IMR-90 (cell line): ENCODE data around the gene FAT1. TPM values are rescaled to one million over a fixed set of nuclear protein-coding genes. Genes with fewer than 3 reads are reported as not detected.

Source experiments
- ATAC-seq: fragments of 200-7000 bp; cut with Tn5 transposase; 2 replicates; pipeline ENCODE4 v1.9.1; 2020; ENCODE audit warnings: low read depth, mild to moderate bottlenecking, moderate library complexity
- BruUV-seq: library from RNA; stranded (reverse); fragments of 400-500 nt; replicated peaks from 2 replicates; lab custom pipeline; 2021; lab: Mats Ljungman, UMichigan
- CTCF ChIA-PET: fragments of 300-600 bp; formaldehyde crosslinking; extraction: SDS; loops from one replicate; lab custom pipeline; 2021; ENCODE audit warnings: antibody characterized with exemption; lab: Yijun Ruan, JAX
- POLR2A ChIA-PET: fragments of 300-600 bp; sonication (Branson Sonifier 250); formaldehyde crosslinking; loops from one replicate; lab custom pipeline; 2022; ENCODE audit warnings: antibody characterized with exemption; ENCODE audit not compliant: unreplicated experiment; lab: Charles Lee
- DNase-seq: peaks from one replicate; pipeline ENCODE4 v3.0.0; 2013
- H2AFZ ChIP-seq: replicated peaks from 2 replicates; pipeline ENCODE3; 2013; ENCODE audit warnings: low read length, mild to moderate bottlenecking; ENCODE audit not compliant: poor library complexity
- H2AK5ac ChIP-seq: 2 replicates; pipeline ENCODE4 v1.6.1; 2013; ENCODE audit warnings: low read depth, low read length, inconsistent platforms
- H2AK9ac ChIP-seq: replicated peaks from 2 replicates; pipeline ENCODE3; 2013; ENCODE audit warnings: mild to moderate bottlenecking, low read depth, low read length, moderate library complexity; ENCODE audit not compliant: poor library complexity
- H2BK120ac ChIP-seq: 2 replicates; pipeline ENCODE4 v1.6.1; 2013; ENCODE audit warnings: low read depth, low read length, inconsistent platforms
- H2BK15ac ChIP-seq: 3 replicates; pipeline ENCODE4 v1.6.1; 2013; ENCODE audit warnings: low read depth, low read length, inconsistent platforms
- H2BK20ac ChIP-seq: 2 replicates; pipeline ENCODE4 v1.6.1; 2013; ENCODE audit warnings: low read depth, mild to moderate bottlenecking, inconsistent platforms, low read length, moderate library complexity
- H2BK5ac ChIP-seq: 2 replicates; pipeline ENCODE4 v1.6.1; 2013; ENCODE audit warnings: mild to moderate bottlenecking, low read depth, low read length, inconsistent platforms; ENCODE audit not compliant: poor library complexity, severe bottlenecking
- H3K14ac ChIP-seq: replicated peaks from 2 replicates; pipeline ENCODE4 v1.6.1; 2013; ENCODE audit warnings: low read depth, low read length, inconsistent platforms
- H3K18ac ChIP-seq: 2 replicates; pipeline ENCODE4 v1.6.1; 2013; ENCODE audit warnings: low read depth, low read length, control low read depth
- H3K23ac ChIP-seq: 2 replicates; pipeline ENCODE4 v1.6.1; 2013; ENCODE audit warnings: low read depth, low read length, inconsistent platforms
- H3K27ac ChIP-seq: 2 replicates; pipeline ENCODE4 v1.5.1; 2013; ENCODE audit warnings: mild to moderate bottlenecking, control low read depth, low read length; ENCODE audit not compliant: insufficient read depth
- H3K27me3 ChIP-seq: 2 replicates; pipeline ENCODE4 v1.6.1; 2013; ENCODE audit warnings: low read length; ENCODE audit not compliant: control insufficient read depth, insufficient read depth
- H3K36me3 ChIP-seq: 2 replicates; pipeline ENCODE4 v1.6.1; 2013; ENCODE audit warnings: low read length, mixed read lengths; ENCODE audit not compliant: control insufficient read depth, insufficient read depth
- H3K4ac ChIP-seq: 2 replicates; pipeline ENCODE4 v1.6.1; 2013; ENCODE audit warnings: low read depth, low read length, inconsistent platforms
- H3K4me1 ChIP-seq: 2 replicates; pipeline ENCODE4 v1.6.1; 2013; ENCODE audit warnings: low read length, mixed read lengths; ENCODE audit not compliant: control insufficient read depth, insufficient read depth
- H3K4me2 ChIP-seq: 2 replicates; pipeline ENCODE4 v1.6.1; 2013; ENCODE audit warnings: low read depth, mild to moderate bottlenecking, control low read depth, low read length, moderate library complexity
- H3K4me3 ChIP-seq: 2 replicates; pipeline ENCODE4 v1.5.1; 2013; ENCODE audit warnings: low read depth, mild to moderate bottlenecking, control low read depth, low read length, moderate library complexity; ENCODE audit not compliant: insufficient read depth
- H3K56ac ChIP-seq: 2 replicates; pipeline ENCODE4 v1.6.1; 2013; ENCODE audit warnings: low read length, inconsistent platforms; ENCODE audit not compliant: insufficient read depth; ENCODE audit errors: extremely low read depth
- H3K79me1 ChIP-seq, 2 experiments: 2 replicates each; pipeline ENCODE4 v1.6.1; 2013; ENCODE audit warnings: low read length in 2 of 2, inconsistent platforms in 1 of 2, low read depth in 1 of 2
- H3K9ac ChIP-seq: 2 replicates; pipeline ENCODE4 v1.6.1; 2013; ENCODE audit warnings: low read depth, low read length, control low read depth
- H3K9me1 ChIP-seq: 2 replicates; pipeline ENCODE4 v1.6.1; 2013; ENCODE audit warnings: low read length, inconsistent platforms; ENCODE audit not compliant: insufficient read depth
- H3K9me3 ChIP-seq: 2 replicates; pipeline ENCODE4 v1.6.1; 2013; ENCODE audit warnings: low read length; ENCODE audit not compliant: control insufficient read depth, insufficient read depth
- H4K20me1 ChIP-seq: 2 replicates; pipeline ENCODE4 v1.6.1; 2013; ENCODE audit warnings: low read length, inconsistent platforms; ENCODE audit not compliant: insufficient read depth
- H4K5ac ChIP-seq: 2 replicates; pipeline ENCODE4 v1.6.1; 2013; ENCODE audit warnings: mild to moderate bottlenecking, low read depth, low read length, control low read depth
- H4K8ac ChIP-seq, 2 experiments: 2 replicates each; pipeline ENCODE4 v1.6.1; 2013; ENCODE audit warnings: low read depth in 2 of 2, low read length in 2 of 2, control low read depth in 1 of 2, inconsistent platforms in 1 of 2
- H4K91ac ChIP-seq: 2 replicates; pipeline ENCODE4 v1.6.1; 2013; ENCODE audit warnings: low read depth, low read length, inconsistent platforms; ENCODE audit not compliant: insufficient read depth
- CEBPB ChIP-seq: IDR thresholded peaks from 2 replicates; pipeline ENCODE4 v1.6.1; 2012; ENCODE audit warnings: low read depth, low read length, improper control_type of control experiment
- FOS ChIP-seq: fragments of 150-350 bp; IDR thresholded peaks from 2 replicates; pipeline ENCODE4 v1.6.1; 2016; ENCODE audit warnings: low read depth, low read length
- MAFK ChIP-seq: IDR thresholded peaks from 2 replicates; pipeline ENCODE4 v1.6.1; 2012; ENCODE audit warnings: low read depth, low read length, improper control_type of control experiment
- MAZ ChIP-seq: IDR thresholded peaks from 2 replicates; pipeline ENCODE4 v1.6.1; 2012; ENCODE audit warnings: low read depth, mild to moderate bottlenecking, low read length, improper control_type of control experiment, moderate library complexity, borderline replicate concordance
- NFE2L2 ChIP-seq: fragments of 150-350 bp; IDR thresholded peaks from 2 replicates; pipeline ENCODE4 v1.6.1; 2016; ENCODE audit warnings: low read depth, mild to moderate bottlenecking, low read length
- RAD21 ChIP-seq: IDR thresholded peaks from 2 replicates; pipeline ENCODE4 v1.6.1; 2012; ENCODE audit warnings: low read length, improper control_type of control experiment
- RFX5 ChIP-seq: IDR thresholded peaks from 2 replicates; pipeline ENCODE4 v1.8.0; 2012; ENCODE audit warnings: low read depth, mild to moderate bottlenecking, low read length, moderate library complexity
- WGBS, 2 experiments: methylation state at CpG; one replicate each; pipeline versions ENCODE4 v1.1.5 to v1.1.7; 2013; ENCODE audit warnings: missing lambda C conversion rate in 2 of 2; ENCODE audit not compliant: insufficient read length in 1 of 2; ENCODE audit errors: extremely low coverage in 2 of 2; 5-methylcytosine and 5-hydroxymethylcytosine counted together
- dilution Hi-C: fragments of 300-500 bp; cut with HindIII; formaldehyde crosslinking; loops from one replicate; pipeline ENCODE4 v1.14.3; 2018; ENCODE audit warnings: low sequenced_read_pairs; ENCODE audit not compliant: unreplicated experiment
- in situ Hi-C: fragments of 300-500 bp; cut with MboI; formaldehyde crosslinking; loops from 3 replicates; pipeline ENCODE4 v1.14.3; 2019; ENCODE audit warnings: low sequenced_read_pairs, inconsistent platforms, mixed read lengths
- intact Hi-C: fragments of 100-400 bp; cut with micrococcal nuclease; formaldehyde crosslinking; loops from 2 replicates; pipeline ENCODE4 v1.10.0; 2022
- polyA plus RNA-seq, 3 experiments: library from polyadenylated mRNA; depleted of rRNA; stranded (reverse); fragments of >200 nt; gene quantifications; 2 replicates each; pipeline ENCODE4 v1.2.3, GENCODE V29; 2012; ENCODE audit warnings: low replicate concordance in 1 of 3
- total RNA-seq: library from RNA; depleted of rRNA; stranded (reverse); fragments of >200 nt; gene quantifications from 2 replicates; pipeline ENCODE4 v1.2.3, GENCODE V29; 2012
- TF ChIP-seq, protein P1 (sequence below): fragments of 150-350 bp; IDR thresholded peaks from 2 replicates; pipeline ENCODE4 v1.6.1; 2016; ENCODE audit warnings: low read depth, mild to moderate bottlenecking, low read length, moderate library complexity, borderline replicate concordance

Gene FAT1
- total and polyA plus RNA-seq, 2 of the 4 experiments (the other 2 are of a cell fraction) = 156 to 519 TPM

DNA sequence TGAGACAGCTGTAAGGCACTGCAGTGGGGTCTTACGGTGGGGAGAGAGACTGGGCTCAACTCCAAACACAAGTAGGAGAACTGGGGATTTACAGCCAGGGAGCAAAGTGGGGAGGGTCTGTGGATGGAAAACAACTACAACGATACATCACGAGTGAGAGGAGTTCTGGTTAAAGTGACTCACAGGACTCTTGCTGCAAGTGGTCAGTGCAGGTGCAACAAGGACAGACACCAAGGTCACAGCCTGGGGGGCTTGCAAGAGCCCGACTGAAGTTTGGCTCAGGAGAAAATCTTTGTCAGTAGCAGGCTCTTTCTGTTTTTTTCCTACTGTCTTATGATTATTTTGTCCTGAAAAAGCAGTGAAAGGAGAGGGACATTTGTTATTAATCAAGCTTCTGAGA lies 10.1 kb upstream of the FAT1 start:
- in situ Hi-C loops = loop anchor here (25.0 kb wide), 1 partner anchor 204 kb away; no protein-coding TSS in a partner anchor
- intact Hi-C loops = no loop called here

More for the DNA sequence above, 10.1 kb upstream of the FAT1 start:
- Histone ChIP-seq H3K9me1 (0 out of 2 replicates have a peak, but pooled peaks cover 3% of the 10 kb centered on the region), H2BK120ac (0 out of 2 replicates have a peak overlapping the region, but pooled peaks have one; percentile 37), H3K9me3 (no peaks in the 10 kb centered on the region), H2BK15ac (0 out of 3 replicates have a peak overlapping the region, but pooled peaks have one; percentile 61), H2AK9ac (no peak overlapping the region), H2BK20ac (peak overlapping the region; percentile 5; the same call in 1 of the 2 replicates), H3K4me3 (no peak overlapping the region), H3K9ac (no peak overlapping the region), H4K91ac (no peak overlapping the region), H2AK5ac (peak overlapping the region; percentile 72; the same call in 1 of the 2 replicates), H2AFZ (no peak overlapping the region), H3K23ac (no peak overlapping the region), H2BK5ac (no peak overlapping the region), H3K27me3 (no peaks in the 10 kb centered on the region), H3K56ac (no peak overlapping the region), H3K79me1 (peaks cover 0 to 6% of the 10 kb centered on the region in 2 experiments; a peak in 1 of 4 replicates), H3K36me3 (no peaks in the 10 kb centered on the region), H4K5ac (no peak overlapping the region), H3K4me2 (no peak overlapping the region), H3K4me1 (peaks cover 4% of the 10 kb centered on the region), H4K20me1 (no peaks in the 10 kb centered on the region), H3K14ac (no peak overlapping the region), H3K27ac (no peak overlapping the region), H4K8ac (no peak overlapping the region), H3K18ac (no peak overlapping the region), H3K4ac (0 out of 2 replicates have a peak overlapping the region, but pooled peaks have one; percentile 31)
- ATAC-seq = no peak
- ChIA-PET POLR2A (no interaction called here), CTCF (no interaction called here)
- dilution Hi-C loops = no loop called here
- no TSS peak for BruUV-seq
- no peak for DNase-seq
- TF ChIP-seq MAFK (no peak), NFE2L2 (no peak), RAD21 (no peak), CEBPB (no peak), MAZ (no peak), RFX5 (no peak), FOS (no peak)
- TF ChIP-seq, protein P1, sequence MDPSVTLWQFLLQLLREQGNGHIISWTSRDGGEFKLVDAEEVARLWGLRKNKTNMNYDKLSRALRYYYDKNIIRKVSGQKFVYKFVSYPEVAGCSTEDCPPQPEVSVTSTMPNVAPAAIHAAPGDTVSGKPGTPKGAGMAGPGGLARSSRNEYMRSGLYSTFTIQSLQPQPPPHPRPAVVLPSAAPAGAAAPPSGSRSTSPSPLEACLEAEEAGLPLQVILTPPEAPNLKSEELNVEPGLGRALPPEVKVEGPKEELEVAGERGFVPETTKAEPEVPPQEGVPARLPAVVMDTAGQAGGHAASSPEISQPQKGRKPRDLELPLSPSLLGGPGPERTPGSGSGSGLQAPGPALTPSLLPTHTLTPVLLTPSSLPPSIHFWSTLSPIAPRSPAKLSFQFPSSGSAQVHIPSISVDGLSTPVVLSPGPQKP = no peak
- 87% methylated on average over 2 of the region's 4 CpGs; no CpG with 5 or more reads in 1 of the 2 experiments for WGBS, 2 experiments
